ENCODE data around the gene VIL1.

- TF ChIP-seq, protein P1, sequence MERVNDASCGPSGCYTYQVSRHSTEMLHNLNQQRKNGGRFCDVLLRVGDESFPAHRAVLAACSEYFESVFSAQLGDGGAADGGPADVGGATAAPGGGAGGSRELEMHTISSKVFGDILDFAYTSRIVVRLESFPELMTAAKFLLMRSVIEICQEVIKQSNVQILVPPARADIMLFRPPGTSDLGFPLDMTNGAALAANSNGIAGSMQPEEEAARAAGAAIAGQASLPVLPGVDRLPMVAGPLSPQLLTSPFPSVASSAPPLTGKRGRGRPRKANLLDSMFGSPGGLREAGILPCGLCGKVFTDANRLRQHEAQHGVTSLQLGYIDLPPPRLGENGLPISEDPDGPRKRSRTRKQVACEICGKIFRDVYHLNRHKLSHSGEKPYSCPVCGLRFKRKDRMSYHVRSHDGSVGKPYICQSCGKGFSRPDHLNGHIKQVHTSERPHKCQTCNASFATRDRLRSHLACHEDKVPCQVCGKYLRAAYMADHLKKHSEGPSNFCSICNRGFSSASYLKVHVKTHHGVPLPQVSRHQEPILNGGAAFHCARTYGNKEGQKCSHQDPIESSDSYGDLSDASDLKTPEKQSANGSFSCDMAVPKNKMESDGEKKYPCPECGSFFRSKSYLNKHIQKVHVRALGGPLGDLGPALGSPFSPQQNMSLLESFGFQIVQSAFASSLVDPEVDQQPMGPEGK (CRISPR knock-in tag; IDR thresholded peaks at IDR 0.05), result no peak
- no peak for TF ChIP-seq FOSL1 (CRISPR knock-in tag; IDR thresholded peaks at IDR 0.05; ENCODE audit: borderline replicate concordance)
- TF ChIP-seq ZNF138 (CRISPR knock-in tag; IDR thresholded peaks at IDR 0.05; ENCODE audit: low read depth), result no peak; the same call in 1 of the 2 replicates
- no peak for TF ChIP-seq BCL6 (CRISPR knock-in tag; IDR thresholded peaks at IDR 0.05)
- TF ChIP-seq ZNF10 (CRISPR knock-in tag; IDR thresholded peaks at IDR 0.05; ENCODE audit: borderline replicate concordance, low read depth), result no peak
- TF ChIP-seq, protein P2, sequence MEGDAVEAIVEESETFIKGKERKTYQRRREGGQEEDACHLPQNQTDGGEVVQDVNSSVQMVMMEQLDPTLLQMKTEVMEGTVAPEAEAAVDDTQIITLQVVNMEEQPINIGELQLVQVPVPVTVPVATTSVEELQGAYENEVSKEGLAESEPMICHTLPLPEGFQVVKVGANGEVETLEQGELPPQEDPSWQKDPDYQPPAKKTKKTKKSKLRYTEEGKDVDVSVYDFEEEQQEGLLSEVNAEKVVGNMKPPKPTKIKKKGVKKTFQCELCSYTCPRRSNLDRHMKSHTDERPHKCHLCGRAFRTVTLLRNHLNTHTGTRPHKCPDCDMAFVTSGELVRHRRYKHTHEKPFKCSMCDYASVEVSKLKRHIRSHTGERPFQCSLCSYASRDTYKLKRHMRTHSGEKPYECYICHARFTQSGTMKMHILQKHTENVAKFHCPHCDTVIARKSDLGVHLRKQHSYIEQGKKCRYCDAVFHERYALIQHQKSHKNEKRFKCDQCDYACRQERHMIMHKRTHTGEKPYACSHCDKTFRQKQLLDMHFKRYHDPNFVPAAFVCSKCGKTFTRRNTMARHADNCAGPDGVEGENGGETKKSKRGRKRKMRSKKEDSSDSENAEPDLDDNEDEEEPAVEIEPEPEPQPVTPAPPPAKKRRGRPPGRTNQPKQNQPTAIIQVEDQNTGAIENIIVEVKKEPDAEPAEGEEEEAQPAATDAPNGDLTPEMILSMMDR (CRISPR knock-in tag; IDR thresholded peaks at IDR 0.05), result no peak
- no peak for TF ChIP-seq NFYB (CRISPR knock-in tag; IDR thresholded peaks at IDR 0.05)
- TF ChIP-seq ZNF609 (CRISPR knock-in tag; IDR thresholded peaks at IDR 0.05; ENCODE audit: borderline replicate concordance), result no peak
- no peak for TF ChIP-seq ZNF431 (CRISPR knock-in tag; IDR thresholded peaks at IDR 0.05; ENCODE audit: borderline replicate concordance, low read depth)
- no peak for TF ChIP-seq RNF2 (conservative IDR thresholded peaks at IDR 0.05; ENCODE audit: low read depth)
Observed at GRCh38 chr2:218395456-218395825, 23.5 kb upstream of the VIL1 start.

All from HepG2 (cell line).